Lung (tissue), 12 donors: ENCODE measurements around the gene DNASE1L1. TPM values are rescaled to one million over a fixed set of nuclear protein-coding genes. Genes with fewer than 3 reads are reported as not detected.
A peak's percentile ranks its signal among the peaks of the same experiment; 100 is the strongest.

Experiments used
- ATAC-seq: fragments of 200-7000 bp; cut with Tn5 transposase; one replicate; pipeline ENCODE4 v1.9.1; 2020; ENCODE audit warnings: moderate number of reproducible peaks; ENCODE audit not compliant: insufficient read depth, low FRiP score
- DNase-seq, 3 donors: peaks; one replicate each; pipeline ENCODE4 v3.0.0-alpha.2; 2013 to 2017
- H3K27ac ChIP-seq, 2 donors: one replicate each; pipeline ENCODE4 v1.5.1; 2013; ENCODE audit warnings: mild to moderate bottlenecking in 2 of 2, moderate library complexity in 2 of 2, control low read depth in 1 of 2, inconsistent platforms in 1 of 2, low read depth in 1 of 2, low read length in 1 of 2
- H3K27me3 ChIP-seq, 3 donors: one replicate each; pipeline ENCODE4 v1.5.1; 2013; ENCODE audit warnings: low read length in 2 of 3; ENCODE audit not compliant: control insufficient read depth in 3 of 3, insufficient read depth in 3 of 3
- H3K36me3 ChIP-seq, 4 donors: one replicate each; pipeline ENCODE4 v1.5.1; 2013; ENCODE audit warnings: low read length in 4 of 4, mild to moderate bottlenecking in 1 of 4, moderate library complexity in 1 of 4; ENCODE audit not compliant: control insufficient read depth in 4 of 4, insufficient read depth in 4 of 4
- H3K4me1 ChIP-seq, 5 donors: one replicate each; pipeline ENCODE4 v1.5.1; 2013; ENCODE audit warnings: low read length in 5 of 5, mild to moderate bottlenecking in 2 of 5, moderate library complexity in 1 of 5; ENCODE audit not compliant: control insufficient read depth in 5 of 5, insufficient read depth in 5 of 5
- H3K4me3 ChIP-seq: one replicate; pipeline ENCODE4 v1.5.1; 2013; ENCODE audit warnings: mild to moderate bottlenecking, control low read depth, moderate library complexity
- H3K9ac ChIP-seq, 2 donors: one replicate each; pipeline ENCODE4 v1.5.1; 2013; ENCODE audit warnings: low read length in 2 of 2, control low read depth in 1 of 2; ENCODE audit not compliant: insufficient read depth in 1 of 2
- H3K9me3 ChIP-seq, 4 donors: one replicate each; pipeline ENCODE4 v1.5.1; 2013; ENCODE audit warnings: low read length in 3 of 4, mild to moderate bottlenecking in 1 of 4, moderate library complexity in 1 of 4; ENCODE audit not compliant: control insufficient read depth in 4 of 4, insufficient read depth in 3 of 4
- WGBS, 2 donors: extraction: QIAGEN DNeasy Blood & Tissue Kit; methylation state at CpG; one replicate each; pipeline ENCODE4 v1.1.7; 2013; 5-methylcytosine and 5-hydroxymethylcytosine counted together
- polyA plus RNA-seq, 2 donors: library from polyadenylated mRNA; stranded (reverse); fragments of 200-250 nt; gene quantifications; one replicate each; pipeline ENCODE4 v1.2.1, GENCODE V29; 2013
- total RNA-seq, 2 donors: library from RNA; depleted of rRNA in 1 of 2; stranded (reverse); fragments of >200 nt in 1 of 2; gene quantifications; one replicate each; pipeline ENCODE4 v1.2.1, GENCODE V29; 2014 to 2021
- TF ChIP-seq, protein P1 (sequence below): IDR thresholded peaks from 2 replicates; pipeline ENCODE4 v1.5.1; 2012; ENCODE audit warnings: mild to moderate bottlenecking; ENCODE audit errors: control extremely low read depth, extremely low read depth
- donor health status: control.
- donor health status: control.
- donor health status: Bipolar disorder and iron deficiency.
- donor health status: healthy.
- donor health status: DM: yes; HTN: yes; CAD: no.

The DNASE1L1 gene
- total and polyA plus RNA-seq, 4 donors: 12.5 to 52.3 (median 34.6) TPM

DNA sequence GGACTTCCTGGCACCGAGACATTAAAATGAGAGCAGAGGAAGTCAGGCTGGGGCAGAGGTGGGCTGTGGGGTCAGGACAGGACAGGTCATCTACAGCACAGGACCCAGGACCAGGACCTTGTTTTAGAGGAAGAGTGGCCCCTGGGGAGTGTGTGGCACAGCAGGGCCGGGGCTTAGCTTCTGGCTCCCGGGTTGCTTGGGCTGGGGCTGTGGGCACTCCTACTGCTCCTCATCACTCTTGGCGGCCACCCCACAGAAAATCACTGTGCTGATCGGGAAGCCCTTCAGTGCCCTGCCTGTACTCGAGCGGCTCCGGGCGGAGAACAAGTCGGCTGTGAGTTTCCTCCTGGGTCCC, 11.3 kb upstream of the DNASE1L1 start:
- 87 to 89% methylated on average over 7 to 10 of the region's 10 CpGs for WGBS, 2 donors
- no peak overlapping the region for H3K9ac ChIP-seq
- DNase-seq: no peak

DNA sequence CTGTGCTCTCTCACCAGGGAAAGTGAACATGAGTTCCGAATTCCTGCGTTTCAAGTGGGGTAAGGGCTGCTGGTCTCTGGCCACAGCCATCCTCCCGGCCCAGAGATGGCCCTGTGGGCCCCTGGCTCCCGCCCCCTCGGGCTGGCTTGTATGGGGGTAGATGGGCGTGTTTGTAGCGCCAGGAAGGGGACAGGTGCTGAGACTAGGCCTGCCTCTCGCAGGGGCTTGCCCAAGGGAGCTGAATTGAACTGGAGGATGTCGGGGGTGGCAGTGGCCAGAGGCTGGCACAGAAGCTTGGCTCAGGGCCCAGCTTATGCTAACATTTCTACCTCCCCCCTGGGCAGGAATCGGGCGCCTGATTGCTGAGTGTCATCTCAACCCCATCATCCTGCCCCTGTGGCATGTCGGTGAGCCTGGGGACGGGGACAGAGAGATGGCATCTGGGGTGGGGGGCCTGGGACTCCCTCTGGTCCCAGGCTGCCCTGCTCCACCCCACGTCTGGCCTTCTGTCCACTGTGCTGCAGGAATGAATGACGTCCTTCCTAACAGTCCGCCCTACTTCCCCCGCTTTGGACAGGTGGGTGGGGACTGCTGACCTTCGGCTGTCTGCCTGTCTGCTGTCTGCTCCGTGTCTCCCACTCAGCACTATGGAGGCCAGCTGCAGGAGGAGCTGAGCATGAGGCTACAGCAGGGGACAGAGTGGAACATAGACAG, 10.8 kb upstream of the DNASE1L1 start:
- no peak overlapping the region for H3K4me3 ChIP-seq
- H3K27ac ChIP-seq: peak overlapping the region in 1 of 2 donors; percentile 47
- TF ChIP-seq, protein P1, sequence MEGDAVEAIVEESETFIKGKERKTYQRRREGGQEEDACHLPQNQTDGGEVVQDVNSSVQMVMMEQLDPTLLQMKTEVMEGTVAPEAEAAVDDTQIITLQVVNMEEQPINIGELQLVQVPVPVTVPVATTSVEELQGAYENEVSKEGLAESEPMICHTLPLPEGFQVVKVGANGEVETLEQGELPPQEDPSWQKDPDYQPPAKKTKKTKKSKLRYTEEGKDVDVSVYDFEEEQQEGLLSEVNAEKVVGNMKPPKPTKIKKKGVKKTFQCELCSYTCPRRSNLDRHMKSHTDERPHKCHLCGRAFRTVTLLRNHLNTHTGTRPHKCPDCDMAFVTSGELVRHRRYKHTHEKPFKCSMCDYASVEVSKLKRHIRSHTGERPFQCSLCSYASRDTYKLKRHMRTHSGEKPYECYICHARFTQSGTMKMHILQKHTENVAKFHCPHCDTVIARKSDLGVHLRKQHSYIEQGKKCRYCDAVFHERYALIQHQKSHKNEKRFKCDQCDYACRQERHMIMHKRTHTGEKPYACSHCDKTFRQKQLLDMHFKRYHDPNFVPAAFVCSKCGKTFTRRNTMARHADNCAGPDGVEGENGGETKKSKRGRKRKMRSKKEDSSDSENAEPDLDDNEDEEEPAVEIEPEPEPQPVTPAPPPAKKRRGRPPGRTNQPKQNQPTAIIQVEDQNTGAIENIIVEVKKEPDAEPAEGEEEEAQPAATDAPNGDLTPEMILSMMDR: no peak
- peaks cover 0 to 3% (median 0%) of the 10 kb centered on the region in 3 donors for H3K27me3 ChIP-seq
- no peak overlapping the region for H3K9ac ChIP-seq
- no peak for ATAC-seq
- H3K4me1 ChIP-seq: no peaks in the 10 kb centered on the region
- H3K36me3 ChIP-seq: peaks cover 0 to 2% (median 0%) of the 10 kb centered on the region in 4 donors
- peak in 1 of 3 donors; percentile 9 for DNase-seq
- 71 to 72% methylated on average over 12 to 19 of the region's 19 CpGs for WGBS, 2 donors
- H3K9me3 ChIP-seq: no peaks in the 10 kb centered on the region

More for the DNA sequence above, 11.3 kb upstream of the DNASE1L1 start:
- Histone ChIP-seq H3K27me3 (peaks cover 0 to 3% (median 0%) of the 10 kb centered on the region in 3 donors), H3K9me3 (no peaks in the 10 kb centered on the region), H3K27ac (peak overlapping the region in 1 of 2 donors; percentile 47), H3K4me1 (no peaks in the 10 kb centered on the region), H3K4me3 (no peak overlapping the region), H3K36me3 (peaks cover 0 to 2% (median 0%) of the 10 kb centered on the region in 4 donors)
- TF ChIP-seq, protein P1: no peak
- no peak for ATAC-seq

DNA sequence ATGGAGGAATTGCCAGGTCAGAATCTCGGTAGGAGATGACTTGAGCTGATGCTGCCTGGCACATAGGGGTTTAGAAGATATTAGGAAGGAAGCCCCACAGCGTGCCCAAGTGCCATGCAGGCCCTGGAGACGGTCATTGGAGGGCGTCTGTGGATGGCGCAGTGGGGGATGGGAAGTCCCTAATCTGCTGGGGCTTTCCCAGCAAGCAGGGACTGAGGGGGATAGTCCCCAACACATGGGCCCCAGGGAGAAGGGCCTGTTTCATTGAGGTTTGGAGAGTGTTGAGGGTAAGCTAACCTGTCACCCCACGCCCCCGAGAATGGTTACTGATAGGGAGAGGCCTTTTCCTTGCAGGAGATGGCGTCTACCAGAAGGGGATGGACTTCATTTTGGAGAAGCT, 10.1 kb upstream of the DNASE1L1 start:
- no peak overlapping the region for H3K4me3 ChIP-seq
- peaks cover 0 to 3% (median 0%) of the 10 kb centered on the region in 3 donors for H3K27me3 ChIP-seq
- H3K9me3 ChIP-seq: no peaks in the 10 kb centered on the region
- DNase-seq (no peak), ATAC-seq (no peak)
- H3K36me3 ChIP-seq: peaks cover 0 to 2% (median 0%) of the 10 kb centered on the region in 4 donors
- WGBS, 2 donors: 87 to 91% methylated on average over 7 to 8 of the region's 8 CpGs
- H3K4me1 ChIP-seq: no peaks in the 10 kb centered on the region
- H3K27ac ChIP-seq: peak overlapping the region in 1 of 2 donors; percentile 47
- TF ChIP-seq, protein P1: no peak
- no peak overlapping the region for H3K9ac ChIP-seq
